Stimulated activated CD8-positive, alpha-beta memory T cell treated with anti-CD3 and anti-CD28 coated beads, Interleukin-7, amount 100 ng/mL, for 1 hour (primary cell): ENCODE results near the gene DIP2C.

Experiments
- DNase-seq, 2 donors: peaks; one replicate each; pipeline ENCODE4 v3.0.0-alpha.2; 2020; ENCODE audit warnings: low read depth in 2 of 2

DIP2C gene

DNA sequence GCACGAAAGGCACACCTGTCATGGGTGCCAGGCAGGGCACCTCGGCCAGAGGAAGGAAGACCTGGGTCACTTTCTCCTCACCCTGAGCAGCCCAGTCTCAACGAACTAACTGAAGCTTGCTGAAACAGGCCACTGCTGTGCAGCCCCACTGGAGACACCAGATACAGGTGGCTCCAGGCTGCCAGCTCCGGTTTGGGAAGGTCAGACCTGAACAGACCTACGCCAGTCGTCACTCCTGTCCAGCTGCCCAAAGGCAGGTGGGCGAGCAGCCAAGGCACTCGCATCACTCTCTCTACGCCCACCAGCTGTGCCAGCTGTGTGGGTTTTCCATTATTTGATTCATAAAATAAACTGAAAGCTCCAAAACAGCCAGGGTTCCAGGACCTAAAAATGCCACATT, 298.2 kb downstream of the DIP2C start:
- no peak for DNase-seq

DNA sequence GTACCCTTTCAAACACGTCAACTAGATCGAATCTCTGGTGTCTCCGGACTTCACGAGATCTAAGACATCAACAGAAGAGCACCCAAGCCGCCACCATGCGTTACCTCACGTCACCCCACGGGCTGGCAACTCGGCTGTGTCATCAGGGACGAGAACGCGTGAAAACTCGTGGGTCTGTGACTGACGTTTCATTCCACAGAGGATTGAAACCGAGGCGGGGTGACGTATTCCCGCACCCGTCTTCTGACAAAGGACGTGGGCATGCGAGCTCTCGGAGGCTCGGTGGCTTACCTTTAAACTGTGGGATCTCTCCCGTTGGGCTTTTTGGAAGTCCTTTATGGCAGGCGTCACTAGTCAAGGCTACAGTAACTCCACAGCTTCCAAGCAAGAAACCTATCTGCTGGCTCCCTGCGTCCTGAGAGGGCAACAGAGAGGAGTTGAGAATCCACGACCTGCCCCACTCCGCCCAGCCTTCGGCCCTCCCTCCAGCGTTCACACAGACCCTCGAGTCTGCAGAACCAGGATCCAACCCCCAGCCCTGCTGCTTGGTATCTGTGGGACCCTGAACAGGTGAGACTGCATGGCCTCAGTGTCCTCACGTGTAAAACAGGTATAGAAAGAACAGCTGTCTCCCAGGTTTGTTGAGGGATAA, 298.9 kb downstream of the DIP2C start:
- no peak for DNase-seq

DNA sequence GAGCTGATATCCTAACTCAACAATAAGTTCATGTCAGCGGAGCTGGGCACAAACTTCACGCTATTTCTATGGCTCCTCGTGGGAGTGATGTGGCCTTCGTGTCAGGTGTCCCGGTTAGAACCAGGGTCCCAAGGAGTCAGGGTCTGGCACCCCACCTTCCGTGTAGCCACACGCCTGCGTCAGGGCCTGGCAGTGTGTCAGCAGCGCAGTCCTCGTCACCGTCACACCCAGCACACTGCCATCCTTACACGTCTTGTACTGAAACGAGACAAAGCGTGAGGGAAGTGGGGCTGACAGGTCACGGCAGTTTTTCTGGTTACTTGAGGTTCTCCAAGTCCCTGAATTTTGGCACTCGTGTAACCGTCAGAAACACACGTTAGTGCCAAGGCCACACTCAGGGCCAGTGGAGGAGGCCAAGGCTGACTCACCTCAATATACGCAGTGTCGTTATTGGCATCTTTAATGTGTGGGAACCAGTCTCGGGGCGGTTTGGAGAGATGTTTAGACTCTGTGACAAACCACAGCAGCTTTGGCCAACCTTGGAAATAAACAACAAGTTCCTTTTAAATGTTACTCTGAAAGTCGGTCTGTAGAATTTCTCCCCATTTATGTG, 299.5 kb downstream of the DIP2C start:
- no peak for DNase-seq

DNA sequence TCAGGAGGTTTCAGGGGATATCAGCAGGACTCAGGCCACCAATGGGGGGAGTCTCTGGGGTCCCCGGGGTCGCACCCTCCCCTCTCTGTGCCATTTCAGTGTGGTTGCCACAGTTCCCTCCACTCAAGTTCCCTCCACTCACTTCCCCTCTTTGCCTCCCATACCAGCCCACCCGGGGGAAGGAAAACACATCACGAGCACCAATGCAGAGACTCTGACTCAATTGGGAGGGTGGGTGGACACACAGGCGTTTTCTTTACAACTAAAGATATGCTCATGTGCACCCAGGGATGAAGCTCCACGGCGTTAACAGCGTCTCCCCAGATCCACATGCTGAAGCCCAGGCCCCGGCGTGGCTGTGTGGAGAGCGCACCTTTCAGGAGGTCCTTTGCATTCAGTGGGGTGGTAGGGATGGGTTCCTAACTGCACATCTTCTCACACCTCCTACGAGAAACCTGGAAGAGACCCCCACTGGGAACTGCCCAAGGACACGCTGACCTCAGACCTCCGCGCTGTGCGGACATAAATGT, 300.1 kb downstream of the DIP2C start:
- DNase-seq, result no peak

DNA sequence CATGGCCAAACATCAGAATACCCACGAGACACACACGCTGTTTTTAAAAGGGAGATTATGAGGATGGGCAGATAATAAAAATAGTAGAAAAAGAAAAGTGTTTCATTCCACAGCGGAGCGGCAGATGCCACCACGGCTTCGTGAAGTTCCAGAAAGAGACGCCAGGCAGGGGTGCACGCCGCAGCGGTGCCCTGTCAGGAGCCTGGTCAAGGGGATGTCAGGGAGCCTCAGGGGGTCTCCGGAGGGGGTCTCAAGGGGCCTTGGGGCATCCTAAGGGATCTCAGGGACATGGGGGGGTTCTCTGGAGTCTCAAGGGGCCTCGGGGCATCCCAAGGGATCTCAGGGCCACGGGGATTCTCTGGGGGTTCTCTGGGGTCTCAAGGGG, 300.8 kb downstream of the DIP2C start:
- no peak for DNase-seq

DNA sequence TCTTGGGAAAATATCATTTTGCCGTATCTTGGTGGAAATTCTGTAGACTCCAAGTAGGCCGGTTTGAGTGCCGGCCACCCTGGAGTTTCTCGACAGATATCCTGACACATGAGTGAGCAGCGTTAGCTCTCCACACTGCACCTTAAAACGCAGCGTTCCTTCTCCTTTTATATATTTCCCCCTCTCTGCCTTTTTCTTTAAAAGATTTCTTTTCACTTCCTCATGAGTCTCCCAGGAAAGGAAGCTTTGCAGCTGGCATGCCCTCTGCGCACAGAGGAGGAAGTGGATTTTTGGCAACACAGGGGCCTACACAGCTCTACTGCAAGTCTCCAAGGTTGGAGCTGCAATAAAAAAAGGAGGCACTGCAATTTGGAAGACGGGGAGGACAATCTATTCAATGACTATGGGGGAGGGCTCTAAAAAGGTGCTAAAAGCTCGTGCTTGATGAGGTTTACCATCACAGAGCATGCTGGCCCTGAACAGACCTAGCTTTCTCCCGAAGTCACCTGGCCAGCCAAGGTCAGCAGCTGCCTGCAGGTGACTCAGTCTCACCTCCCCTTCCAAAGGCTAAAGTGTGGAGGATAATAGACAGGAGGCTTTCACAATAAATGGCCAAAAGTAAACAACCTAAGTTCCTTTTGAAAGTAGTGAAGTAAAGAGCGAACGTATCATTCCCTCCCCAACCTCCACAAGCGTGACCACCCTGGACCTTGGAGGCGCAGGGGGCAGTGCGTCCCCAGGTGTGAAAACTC, 301.4 kb downstream of the DIP2C start:
- no peak for DNase-seq

DNA sequence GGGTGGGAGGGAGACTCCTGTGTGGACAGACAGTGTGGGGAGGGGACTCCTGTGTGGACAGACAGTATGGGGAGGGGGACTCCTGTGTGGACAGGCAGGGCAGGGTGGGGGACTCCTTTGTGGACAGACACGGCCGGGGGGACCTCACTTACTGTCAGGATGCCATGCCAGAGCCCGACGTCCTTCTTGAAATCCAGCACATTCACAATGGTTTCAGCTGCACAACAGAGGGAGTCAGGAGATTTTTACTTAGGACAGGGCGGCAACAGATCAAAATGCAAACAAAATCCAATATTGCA, 301.9 kb downstream of the DIP2C start:
- DNase-seq, result no peak

DNA sequence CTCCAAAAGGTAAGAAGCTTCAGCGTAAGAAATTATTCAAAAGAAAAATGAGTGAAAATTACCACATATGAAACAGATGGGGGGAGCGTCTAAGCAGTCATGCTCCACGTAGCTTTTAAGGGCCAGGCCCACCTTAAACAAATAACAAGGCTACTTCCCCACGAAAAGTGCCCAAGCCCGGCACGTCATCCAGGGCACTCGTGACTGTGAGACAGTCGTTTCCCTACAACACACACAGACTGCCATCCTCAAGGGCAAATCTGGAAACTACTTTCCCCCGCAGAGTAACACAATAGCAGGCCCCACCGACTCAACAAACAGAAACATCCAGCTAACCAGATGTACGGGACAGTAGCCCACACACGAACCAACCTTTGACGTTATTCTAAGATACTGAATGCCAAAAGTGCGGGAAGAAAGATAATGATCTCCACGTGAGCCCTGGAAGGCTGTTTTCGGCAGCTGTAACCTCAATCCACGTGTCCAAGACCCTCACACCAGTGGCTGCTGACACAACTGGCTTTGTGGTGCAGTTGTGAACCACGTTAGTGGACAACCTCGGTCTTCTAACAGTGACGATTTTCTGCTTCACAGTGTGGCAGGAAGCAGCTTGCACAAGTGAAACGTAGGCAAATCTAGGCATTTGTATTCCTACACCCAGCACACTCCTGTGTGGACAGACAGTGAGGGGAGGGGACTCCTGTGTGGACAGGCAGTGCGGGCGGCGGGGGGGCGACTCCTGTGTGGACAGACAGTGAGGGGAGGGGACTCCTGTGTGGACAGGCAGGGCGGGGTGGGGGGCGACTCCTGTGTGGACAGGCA, 302.5 kb downstream of the DIP2C start:
- DNase-seq, result no peak

DNA sequence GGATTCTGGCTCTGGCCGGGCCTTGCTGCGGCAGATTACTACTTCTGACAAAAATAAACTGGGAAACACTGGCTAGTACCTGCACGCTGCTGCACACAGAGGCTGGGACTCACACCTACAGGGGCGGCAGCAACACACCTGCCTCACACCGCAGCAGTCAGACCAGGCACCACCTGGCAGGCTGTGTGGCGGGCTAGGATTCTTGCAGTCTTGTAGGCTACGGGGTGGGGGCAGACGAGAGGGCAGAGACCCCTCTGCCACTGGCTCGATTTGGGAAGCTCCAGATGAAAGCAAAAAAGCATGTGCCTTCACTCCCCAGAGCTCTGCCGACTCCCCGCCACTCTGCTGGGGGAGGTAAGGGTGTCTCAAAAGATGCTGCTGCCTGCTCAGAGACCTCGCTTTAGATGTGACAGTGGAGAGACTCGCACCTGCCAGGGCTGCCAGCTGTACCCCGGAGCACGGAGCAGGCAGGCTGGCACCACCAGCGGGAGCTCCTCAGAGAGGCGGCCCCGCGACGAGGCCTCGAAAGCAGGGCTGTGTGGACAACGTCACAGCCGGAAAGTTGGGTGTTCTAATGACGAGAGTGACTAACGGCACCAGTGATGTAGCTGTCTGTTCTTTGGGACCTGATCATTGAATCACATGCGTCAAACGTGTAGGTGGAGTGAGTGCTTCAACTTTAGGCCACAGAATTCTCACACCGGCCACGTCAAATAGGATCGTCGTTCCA, 303.7 kb downstream of the DIP2C start:
- DNase-seq, result no peak

DNA sequence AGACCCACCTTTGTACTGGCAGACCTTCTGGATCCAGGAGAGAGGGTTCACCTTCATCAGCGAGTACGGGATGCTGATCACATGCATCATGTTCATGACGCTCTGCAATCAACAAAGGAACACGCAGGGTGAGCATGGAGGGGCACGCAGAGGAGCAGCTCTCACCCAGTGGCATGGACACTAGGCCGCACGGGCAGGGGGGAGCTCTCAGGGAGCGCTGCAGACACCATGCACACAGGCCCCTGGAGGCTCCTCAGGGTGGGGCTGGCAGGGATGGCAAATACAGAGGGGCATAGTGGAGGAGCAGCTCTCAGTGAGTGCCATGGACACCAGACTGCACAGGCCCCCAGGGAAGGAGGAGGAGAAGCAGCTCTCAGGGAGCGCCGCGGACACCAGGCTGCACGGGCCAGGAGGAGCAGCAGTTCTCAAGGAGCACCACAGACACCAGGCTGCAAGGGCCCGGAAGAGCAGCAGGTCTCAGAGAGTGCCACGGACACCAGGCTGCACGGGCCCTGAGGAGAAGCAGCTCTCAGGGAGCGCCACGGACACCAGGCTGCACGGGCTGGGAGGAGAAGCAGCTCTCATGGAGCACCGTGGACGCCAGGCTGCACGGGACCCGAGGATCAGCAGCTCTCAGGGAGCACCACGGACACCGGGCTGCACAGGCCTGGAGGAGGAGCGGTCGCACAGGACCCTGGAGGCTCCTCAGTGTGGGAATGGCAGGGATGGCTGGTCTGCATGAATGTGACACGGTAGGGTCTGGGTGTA, 304.7 kb downstream of the DIP2C start:
- DNase-seq, result no peak

DNA sequence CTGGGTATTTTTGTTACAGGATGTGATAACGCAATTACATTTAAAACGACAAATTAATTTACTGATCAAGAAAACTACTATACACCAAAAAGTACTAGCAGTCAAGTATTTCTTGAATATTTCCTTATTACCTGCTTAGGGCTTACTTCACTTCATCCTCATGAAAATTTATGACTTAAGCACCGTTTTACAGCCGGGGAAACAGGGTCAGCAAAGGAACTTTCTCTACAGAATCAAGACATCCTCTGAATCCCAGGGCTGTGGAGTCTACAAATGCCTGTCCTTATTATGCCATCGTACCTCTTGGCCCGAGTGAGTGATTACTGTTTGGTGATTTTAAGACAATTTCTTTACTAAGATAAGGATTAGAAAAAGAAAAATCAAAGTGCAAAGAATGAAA, 305.9 kb downstream of the DIP2C start:
- DNase-seq, result no peak

DNA sequence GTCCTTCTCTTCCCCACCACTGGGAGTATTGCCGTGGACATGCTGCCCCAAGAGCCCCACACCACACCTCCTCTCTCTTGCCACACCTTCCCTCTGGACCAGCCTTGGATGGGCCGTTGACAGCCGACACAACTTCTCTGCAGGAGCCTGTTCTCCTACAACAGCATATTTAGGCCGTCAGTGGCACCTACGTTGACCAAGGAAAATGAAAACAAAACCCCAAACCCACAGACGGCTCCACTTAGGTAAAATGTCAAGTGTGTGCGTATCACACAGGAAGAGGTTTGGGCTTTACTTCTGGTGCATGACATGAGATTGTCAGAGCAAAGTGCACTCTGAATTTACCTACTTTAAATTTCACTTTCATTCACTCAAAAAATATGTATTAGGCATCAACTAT, 307.7 kb downstream of the DIP2C start:
- no peak for DNase-seq

DNA sequence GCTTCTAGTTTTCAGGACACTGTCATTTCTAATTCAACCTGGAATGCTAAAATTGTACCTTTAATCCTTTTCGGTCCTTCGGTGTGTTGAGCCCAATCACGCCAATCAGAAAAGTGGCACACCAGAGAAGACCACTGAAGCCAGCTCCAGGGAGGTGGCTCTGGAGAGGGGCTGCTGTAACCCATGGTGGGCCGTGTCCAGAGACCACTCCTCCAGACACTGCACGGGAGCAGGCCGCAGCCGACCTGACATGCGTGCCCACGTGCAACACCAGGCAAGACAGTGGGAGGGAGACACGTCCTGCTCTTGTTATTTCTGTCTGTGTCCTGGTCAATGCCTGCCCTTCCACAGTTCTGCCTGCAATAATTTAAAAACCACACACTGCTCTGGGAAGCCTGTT, 308.1 kb downstream of the DIP2C start:
- DNase-seq, result no peak

DNA sequence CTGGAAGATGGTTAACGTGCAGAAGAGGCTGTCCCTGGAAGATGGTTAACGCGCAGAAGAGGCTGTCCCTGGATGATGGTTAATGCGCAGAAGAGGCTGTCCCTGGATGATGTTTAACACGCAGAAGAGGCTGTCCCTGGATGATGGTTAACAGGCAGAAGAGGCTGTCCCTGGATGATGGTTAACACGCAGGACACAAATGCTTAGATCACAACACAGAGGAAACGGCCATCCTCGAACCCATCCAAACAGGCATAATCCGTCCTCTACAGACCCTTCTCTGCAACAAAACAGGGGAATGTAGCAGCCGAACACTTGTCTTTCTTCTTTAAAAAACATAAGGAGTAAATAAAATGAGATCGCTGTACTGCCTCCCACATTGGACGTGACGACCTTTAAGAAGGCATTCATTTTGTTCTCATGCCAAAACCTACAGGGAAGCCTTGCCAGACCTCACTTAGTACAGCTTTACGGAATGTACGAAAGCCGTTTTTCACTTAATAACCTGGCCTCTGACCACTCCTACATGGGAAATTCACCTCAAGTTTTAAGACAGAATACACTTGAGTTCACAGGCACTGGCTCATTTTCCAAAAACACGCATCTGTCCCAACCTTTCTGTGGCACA, 309.0 kb downstream of the DIP2C start:
- DNase-seq, result no peak

DNA sequence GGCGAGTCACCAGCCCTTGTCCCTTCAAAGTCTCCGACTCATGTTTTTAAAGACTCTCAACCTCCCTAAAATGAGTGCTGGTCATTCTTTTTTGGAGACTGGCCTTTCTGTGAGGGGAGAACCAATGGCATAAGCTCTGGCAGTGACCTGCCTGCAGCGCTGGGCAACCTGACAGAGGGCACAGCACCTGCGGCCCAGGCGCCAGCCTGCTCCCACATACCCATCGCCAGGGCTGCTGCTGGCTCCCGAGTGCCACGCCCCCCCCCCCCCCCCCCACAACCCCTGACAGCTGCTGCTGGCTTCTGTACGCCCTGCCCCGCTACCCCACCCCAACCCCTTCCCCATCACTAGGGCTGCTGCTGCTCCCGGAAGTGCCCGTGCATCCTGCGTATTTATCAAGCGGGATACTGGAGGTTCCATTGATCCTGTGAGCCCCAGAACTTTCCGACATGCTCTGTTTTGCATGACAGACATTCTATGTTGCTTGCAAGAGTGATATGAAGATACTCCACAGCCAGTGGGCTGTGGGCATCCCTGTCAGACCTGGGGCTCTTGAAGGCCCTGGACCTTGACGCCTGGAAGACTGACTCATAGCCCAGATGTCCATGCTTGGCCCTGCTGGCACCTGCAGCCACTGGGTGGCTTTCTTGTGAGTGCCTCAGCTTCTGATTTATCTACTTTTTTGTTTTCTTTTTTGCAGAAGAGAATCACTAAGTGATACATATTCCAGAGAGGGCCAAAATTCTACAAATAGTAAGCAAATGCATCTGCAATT, 310.4 kb downstream of the DIP2C start:
- no peak for DNase-seq

DNA sequence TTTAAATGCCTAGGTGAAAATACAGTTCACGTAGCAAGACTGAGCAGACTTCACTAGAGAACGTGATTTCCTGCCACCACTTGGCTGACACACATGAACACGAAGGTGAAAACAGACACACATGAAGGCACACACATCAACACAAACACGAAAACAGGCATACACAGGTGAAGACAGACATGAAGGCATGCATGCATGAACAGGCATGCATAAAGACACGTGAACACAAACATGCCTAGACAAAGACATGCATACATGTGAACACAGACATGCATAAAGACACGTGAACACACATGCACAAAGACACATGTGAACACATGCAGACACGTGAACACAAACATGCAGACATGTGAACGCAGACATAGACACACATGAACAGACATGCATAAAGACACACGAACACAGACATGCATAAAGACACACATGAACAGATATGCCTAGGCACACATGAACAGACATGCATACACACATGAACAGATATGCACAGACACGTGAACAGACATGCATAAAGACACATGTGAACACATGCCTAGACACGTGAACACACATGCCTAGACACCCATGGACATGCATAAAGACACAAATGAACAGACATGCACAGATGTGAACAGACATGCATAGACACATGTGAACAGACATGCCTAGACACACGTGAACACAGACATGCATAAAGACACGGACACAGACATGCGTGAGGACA, 311.1 kb downstream of the DIP2C start:
- DNase-seq, result no peak

DNA sequence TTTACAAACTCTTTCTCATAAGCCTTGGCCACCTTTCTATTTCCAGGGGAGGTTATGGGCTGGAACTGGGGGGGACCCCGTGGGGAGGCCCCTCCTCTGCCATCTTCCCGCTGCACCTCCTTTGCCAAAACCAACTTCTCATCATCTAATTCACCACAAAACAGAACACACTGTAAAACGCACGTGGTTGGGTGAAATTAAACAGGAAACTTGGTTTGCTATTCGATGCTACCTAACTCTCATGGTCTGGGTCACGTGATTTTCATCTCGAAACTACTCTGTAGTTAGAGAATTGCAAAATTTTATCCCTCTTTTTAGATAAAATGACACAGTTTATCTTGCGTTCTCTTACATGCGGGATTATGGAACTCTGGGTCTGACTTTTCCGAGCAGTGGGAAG, 312.2 kb downstream of the DIP2C start:
- DNase-seq, result no peak

DNA sequence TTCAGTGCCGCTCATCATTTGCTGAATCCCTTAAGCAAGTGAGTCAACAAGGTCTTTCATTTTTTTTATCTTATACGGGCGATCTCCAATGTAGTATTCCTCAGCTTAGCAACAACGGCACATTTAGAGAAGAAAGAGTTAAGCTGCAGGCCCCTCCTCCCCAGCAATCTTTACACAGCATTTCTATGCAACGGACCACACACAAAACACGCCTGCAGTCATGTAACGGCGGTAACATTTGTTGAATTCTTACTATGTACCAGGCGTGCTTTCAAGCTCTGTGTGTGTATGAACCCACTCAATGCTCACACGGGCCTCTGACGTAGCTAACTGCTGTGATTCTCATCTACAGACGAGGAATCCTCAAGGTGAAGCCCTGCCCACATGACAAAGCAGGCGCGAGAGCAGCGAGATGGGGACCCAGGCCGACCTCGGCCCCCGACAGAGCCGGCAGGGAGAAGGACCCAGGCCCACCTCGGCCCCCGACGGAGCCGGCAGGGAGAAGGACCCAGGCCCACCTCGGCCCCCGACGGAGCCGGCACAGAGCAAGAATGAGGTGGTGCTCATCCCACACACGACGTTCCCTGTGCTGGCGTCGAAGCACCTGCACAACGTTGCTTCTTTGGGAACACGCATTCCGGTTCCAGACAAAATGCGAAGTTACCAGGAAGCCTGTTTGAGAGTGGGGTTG, 313.5 kb downstream of the DIP2C start:
- DNase-seq, result no peak
